Neural progenitor cell (in vitro differentiated cells): ENCODE measurements around the gene CYB561.

ENCODE experiments used
- EZH2 ChIP-seq: fragments of 200-600 bp; sonication (generic); IDR thresholded peaks from 2 replicates; pipeline ENCODE4 v1.6.1; 2017; ENCODE audit warnings: antibody characterized with exemption, mild to moderate bottlenecking, moderate library complexity
- EZH2phosphoT487 ChIP-seq: fragments of 200-600 bp; sonication (generic); IDR thresholded peaks from 2 replicates; pipeline ENCODE4 v1.6.1; 2017; ENCODE audit warnings: antibody characterized with exemption
- TF ChIP-seq, protein P1 (sequence below): fragments of 200-600 bp; sonication (generic); IDR thresholded peaks from 2 replicates; pipeline ENCODE4 v1.5.1; 2017; ENCODE audit warnings: antibody characterized with exemption, mild to moderate bottlenecking

DNA sequence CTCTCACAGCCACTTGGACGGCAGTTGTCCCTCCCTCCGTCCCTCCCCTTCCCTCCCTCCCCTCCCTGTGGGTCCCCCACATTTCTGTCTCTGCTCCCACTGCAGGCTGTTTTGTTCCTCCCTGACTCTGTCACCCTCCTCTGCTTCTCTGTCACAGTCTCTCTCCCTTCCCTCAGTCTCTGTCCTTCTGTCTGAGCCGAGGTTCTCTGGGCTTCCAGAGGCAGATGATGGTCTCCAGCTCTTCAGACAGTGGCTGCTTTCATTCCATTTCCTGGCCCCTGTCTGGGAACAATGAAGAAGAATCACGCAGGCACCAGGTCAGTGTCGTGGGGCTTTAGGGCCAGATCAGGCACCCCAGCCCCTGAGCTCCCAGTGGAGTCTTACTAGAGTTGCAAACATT lies 8.8 kb upstream of the CYB561 start:
- TF ChIP-seq, protein P1, sequence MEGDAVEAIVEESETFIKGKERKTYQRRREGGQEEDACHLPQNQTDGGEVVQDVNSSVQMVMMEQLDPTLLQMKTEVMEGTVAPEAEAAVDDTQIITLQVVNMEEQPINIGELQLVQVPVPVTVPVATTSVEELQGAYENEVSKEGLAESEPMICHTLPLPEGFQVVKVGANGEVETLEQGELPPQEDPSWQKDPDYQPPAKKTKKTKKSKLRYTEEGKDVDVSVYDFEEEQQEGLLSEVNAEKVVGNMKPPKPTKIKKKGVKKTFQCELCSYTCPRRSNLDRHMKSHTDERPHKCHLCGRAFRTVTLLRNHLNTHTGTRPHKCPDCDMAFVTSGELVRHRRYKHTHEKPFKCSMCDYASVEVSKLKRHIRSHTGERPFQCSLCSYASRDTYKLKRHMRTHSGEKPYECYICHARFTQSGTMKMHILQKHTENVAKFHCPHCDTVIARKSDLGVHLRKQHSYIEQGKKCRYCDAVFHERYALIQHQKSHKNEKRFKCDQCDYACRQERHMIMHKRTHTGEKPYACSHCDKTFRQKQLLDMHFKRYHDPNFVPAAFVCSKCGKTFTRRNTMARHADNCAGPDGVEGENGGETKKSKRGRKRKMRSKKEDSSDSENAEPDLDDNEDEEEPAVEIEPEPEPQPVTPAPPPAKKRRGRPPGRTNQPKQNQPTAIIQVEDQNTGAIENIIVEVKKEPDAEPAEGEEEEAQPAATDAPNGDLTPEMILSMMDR: no peak
- no peak for TF ChIP-seq EZH2
- TF ChIP-seq EZH2phosphoT487: no peak
